Kidney epithelial cell (primary cell): ENCODE data around the gene NEK1. TPM values are rescaled to one million over a fixed set of nuclear protein-coding genes. Genes with fewer than 3 reads are reported as not detected.
"Not testable (repeated sequence)": the region's sequence is repeated elsewhere in the genome, so short reads cannot be mapped to it uniquely, and the experiment has no call there.

Experiments
- DNase-seq: peaks from one replicate; pipeline ENCODE4 v3.0.0-alpha.2; 2010; ENCODE audit warnings: low read depth
- H3K27me3 ChIP-seq: 2 replicates; pipeline ENCODE4 v1.6.0; 2011; ENCODE audit warnings: low read length; ENCODE audit not compliant: control insufficient read depth, insufficient read depth
- H3K36me3 ChIP-seq: 2 replicates; pipeline ENCODE4 v1.5.1; 2011; ENCODE audit warnings: low read length; ENCODE audit not compliant: control insufficient read depth, insufficient read depth
- H3K4me3 ChIP-seq: 2 replicates; pipeline ENCODE4 v1.5.1; 2011; ENCODE audit warnings: low read depth, mild to moderate bottlenecking, control low read depth, low read length
- total RNA-seq: library from RNA; depleted of rRNA; stranded (reverse); fragments of >200 nt; gene quantifications from 2 replicates; pipeline ENCODE4 v1.2.3, GENCODE V29; 2015
- TF ChIP-seq, protein P1 (sequence below): IDR thresholded peaks from 2 replicates; pipeline ENCODE4 v1.5.1; 2011; ENCODE audit warnings: mild to moderate bottlenecking, moderate library complexity, low read length, control low read depth, inconsistent platforms; ENCODE audit not compliant: insufficient read depth, poor library complexity, severe bottlenecking

The NEK1 gene
- total RNA-seq, 1 donor from 2014 or later = 13.2 TPM

DNA sequence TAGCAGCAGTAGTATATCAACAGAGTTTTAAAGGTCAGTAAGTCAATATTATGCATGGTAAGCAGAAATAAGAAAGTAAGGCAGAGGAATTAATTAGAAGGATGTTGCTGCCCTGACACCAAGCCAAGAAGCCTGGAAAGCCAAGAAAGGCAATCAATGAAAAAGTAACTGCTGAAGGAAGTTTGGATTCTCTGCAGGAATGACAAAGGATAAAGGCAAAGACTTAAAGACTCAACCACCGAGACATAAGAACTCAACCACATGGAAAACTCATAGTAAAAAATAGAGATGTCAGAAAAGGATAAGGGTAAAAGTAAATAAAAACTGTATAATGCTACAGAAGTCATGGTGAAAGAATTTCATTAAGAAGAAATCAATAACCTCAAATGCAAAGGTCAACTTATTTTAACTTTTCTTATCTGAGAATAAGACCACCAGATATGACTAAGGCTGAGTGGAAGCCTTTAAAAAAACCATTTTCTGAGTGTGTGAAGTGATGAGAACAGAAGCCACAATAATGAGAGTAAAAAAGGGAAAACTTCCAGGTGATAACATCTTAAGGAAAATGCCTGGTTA is 55.2 kb downstream of the NEK1 start:
- Histone ChIP-seq H3K27me3 (no peaks in the 10 kb centered on the region), H3K4me3 (no peak overlapping the region), H3K36me3 (no peaks in the 10 kb centered on the region)
- DNase-seq = peak; percentile 4
- TF ChIP-seq, protein P1, sequence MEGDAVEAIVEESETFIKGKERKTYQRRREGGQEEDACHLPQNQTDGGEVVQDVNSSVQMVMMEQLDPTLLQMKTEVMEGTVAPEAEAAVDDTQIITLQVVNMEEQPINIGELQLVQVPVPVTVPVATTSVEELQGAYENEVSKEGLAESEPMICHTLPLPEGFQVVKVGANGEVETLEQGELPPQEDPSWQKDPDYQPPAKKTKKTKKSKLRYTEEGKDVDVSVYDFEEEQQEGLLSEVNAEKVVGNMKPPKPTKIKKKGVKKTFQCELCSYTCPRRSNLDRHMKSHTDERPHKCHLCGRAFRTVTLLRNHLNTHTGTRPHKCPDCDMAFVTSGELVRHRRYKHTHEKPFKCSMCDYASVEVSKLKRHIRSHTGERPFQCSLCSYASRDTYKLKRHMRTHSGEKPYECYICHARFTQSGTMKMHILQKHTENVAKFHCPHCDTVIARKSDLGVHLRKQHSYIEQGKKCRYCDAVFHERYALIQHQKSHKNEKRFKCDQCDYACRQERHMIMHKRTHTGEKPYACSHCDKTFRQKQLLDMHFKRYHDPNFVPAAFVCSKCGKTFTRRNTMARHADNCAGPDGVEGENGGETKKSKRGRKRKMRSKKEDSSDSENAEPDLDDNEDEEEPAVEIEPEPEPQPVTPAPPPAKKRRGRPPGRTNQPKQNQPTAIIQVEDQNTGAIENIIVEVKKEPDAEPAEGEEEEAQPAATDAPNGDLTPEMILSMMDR = no peak

DNA sequence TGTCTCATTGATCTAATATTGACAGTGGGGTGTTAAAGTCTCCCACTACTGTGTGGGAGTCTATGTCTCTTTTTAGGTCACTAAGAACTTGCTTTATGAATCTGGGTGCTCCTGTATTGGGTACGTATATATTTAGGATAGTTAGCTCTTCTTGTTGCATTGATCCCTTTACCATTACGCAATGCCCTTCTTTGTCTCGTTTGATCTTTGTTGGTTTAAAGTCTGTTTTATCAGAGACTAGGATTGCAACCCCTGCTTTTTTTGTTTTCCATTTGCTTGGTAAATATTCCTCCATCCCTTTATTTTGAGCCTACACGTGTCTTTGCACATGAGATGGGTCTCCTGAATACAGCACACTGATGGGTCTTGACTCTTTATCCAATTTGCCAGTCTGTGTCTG is 65.8 kb downstream of the NEK1 start:
- not testable (repeated sequence) for H3K27me3 ChIP-seq, DNase-seq, H3K36me3 ChIP-seq, H3K4me3 ChIP-seq

DNA sequence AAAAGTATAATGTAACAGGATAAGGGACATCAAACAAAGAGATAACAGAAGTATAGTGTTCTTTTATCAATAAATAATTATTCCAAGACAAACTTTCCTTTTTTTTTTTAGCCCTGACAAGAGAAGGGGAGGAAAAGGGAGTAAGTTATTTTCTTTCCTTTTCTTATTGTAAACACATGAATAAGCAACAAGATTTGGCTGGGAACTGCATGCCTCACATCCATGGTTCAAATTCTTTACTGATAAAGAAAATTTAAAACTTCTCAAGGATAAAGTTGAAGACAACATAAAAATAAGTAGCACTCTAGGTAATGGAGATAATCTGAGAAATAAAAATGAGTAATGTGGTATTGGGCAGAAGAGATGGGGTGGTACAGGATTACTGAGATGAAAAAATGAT is 71.6 kb downstream of the NEK1 start:
- Histone ChIP-seq H3K4me3 (no peak overlapping the region), H3K36me3 (no peaks in the 10 kb centered on the region), H3K27me3 (no peaks in the 10 kb centered on the region)
- TF ChIP-seq, protein P1 = no peak
- DNase-seq = no peak

DNA sequence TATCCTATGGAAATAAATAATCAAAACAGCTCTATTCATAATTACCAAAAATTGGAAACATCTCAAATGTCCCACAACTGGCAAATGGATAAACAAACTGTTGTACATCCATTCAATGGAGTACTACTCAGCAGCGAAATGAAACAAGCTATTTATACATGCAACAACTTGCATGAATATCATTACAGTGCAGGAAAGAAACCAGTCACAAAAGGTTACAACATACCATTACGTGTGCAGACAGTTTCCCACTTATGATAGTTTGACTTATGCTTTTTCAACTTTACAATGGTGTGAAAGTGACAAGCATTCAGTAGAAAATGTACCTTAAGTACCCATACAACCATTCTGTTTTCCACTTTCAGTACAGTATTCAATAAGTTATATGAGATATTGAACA is 82.3 kb downstream of the NEK1 start:
- Histone ChIP-seq H3K27me3 (no peaks in the 10 kb centered on the region), H3K4me3 (no peak overlapping the region), H3K36me3 (no peaks in the 10 kb centered on the region)
- TF ChIP-seq, protein P1 = no peak
- DNase-seq = no peak

DNA sequence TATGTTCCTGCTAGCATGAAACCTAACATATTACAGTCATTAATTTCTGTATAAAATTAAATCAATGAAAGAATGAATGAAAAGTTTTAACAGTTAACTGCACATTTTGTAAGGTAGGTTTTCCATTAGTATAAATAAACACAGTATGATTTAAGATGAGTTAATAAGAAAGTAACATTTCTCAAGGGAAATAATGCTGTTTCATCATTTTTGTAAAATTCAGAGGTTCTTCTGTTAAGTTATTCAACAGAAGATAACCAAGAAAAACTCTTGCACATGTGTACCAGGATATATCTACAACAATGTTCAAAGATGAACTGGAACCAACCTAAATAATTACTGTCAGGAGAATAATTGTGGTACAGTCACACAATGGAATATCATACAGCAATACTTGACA is 88.6 kb downstream of the NEK1 start:
- Histone ChIP-seq H3K4me3 (no peak overlapping the region), H3K27me3 (no peaks in the 10 kb centered on the region), H3K36me3 (no peaks in the 10 kb centered on the region)
- TF ChIP-seq, protein P1 = no peak
- no peak for DNase-seq

DNA sequence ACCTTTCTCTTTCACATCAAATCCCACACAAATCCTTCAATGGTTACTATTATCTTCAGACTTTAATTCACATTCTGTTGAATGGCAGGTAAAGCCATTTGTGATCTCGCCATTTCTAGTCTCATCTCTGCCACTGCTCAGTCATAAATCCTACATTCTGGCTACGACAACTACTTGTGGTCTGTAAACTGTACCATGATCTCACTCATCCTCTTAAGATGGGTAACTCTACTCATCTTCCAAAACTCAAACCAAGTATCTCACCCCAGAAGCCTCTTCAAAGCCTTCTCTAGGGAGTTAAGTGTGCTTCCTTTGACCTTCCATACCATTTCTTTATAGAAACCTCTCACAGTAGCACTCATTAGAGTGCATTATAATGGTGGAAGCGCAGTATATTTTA is 101.8 kb downstream of the NEK1 start:
- Histone ChIP-seq H3K36me3 (no peaks in the 10 kb centered on the region), H3K27me3 (no peaks in the 10 kb centered on the region), H3K4me3 (no peak overlapping the region)
- TF ChIP-seq, protein P1 = no peak
- DNase-seq = no peak
